ENCODE results near the gene ANKRD44.

Gene ANKRD44

GRCh38 chr2:196984903-196985302 lies 325.7 kb downstream of the ANKRD44 start:
- Histone ChIP-seq H4K20me1 (ENCODE audit: insufficient read depth, low read length) (no peaks in the 10 kb centered on the region), H2AFZ (ENCODE audit: low read depth, low read length) (no peak overlapping the region), H3K9ac (ENCODE audit: low read depth, low read length) (no peak overlapping the region), H3K9me3 (ENCODE audit: insufficient read depth, low read length, severe bottlenecking) (no peaks in the 10 kb centered on the region), H3K27ac (ENCODE audit: low read length) (no peak overlapping the region), H3K36me3 (ENCODE audit: insufficient read depth, low read length) (no peaks in the 10 kb centered on the region), H3K4me1 (ENCODE audit: insufficient read depth, low read length) (peaks cover 33% of the 10 kb centered on the region), H3K4me2 (ENCODE audit: insufficient read depth, low read length) (no peak overlapping the region), H3K79me2 (ENCODE audit: insufficient read depth, low read length) (no peaks in the 10 kb centered on the region), H3K4me3 (ENCODE audit: low read depth in 1 of 2, low read length in 2 of 2) (no peak overlapping the region), H3K27me3 (ENCODE audit: insufficient read depth, low read length, poor library complexity) (no peaks in the 10 kb centered on the region)
- DNase-seq (no peak), ATAC-seq (ENCODE audit: insufficient read depth, low read depth) (no peak)
- no peak for TF ChIP-seq EZH2 (IDR thresholded peaks at IDR 0.05; ENCODE audit: borderline replicate concordance, low read depth, low read length, severe bottlenecking)
- TF ChIP-seq, protein P1, sequence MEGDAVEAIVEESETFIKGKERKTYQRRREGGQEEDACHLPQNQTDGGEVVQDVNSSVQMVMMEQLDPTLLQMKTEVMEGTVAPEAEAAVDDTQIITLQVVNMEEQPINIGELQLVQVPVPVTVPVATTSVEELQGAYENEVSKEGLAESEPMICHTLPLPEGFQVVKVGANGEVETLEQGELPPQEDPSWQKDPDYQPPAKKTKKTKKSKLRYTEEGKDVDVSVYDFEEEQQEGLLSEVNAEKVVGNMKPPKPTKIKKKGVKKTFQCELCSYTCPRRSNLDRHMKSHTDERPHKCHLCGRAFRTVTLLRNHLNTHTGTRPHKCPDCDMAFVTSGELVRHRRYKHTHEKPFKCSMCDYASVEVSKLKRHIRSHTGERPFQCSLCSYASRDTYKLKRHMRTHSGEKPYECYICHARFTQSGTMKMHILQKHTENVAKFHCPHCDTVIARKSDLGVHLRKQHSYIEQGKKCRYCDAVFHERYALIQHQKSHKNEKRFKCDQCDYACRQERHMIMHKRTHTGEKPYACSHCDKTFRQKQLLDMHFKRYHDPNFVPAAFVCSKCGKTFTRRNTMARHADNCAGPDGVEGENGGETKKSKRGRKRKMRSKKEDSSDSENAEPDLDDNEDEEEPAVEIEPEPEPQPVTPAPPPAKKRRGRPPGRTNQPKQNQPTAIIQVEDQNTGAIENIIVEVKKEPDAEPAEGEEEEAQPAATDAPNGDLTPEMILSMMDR (IDR thresholded peaks at IDR 0.05; ENCODE audit: borderline replicate concordance, extremely low read depth, low read length, poor library complexity, severe bottlenecking) = no peak

DNA sequence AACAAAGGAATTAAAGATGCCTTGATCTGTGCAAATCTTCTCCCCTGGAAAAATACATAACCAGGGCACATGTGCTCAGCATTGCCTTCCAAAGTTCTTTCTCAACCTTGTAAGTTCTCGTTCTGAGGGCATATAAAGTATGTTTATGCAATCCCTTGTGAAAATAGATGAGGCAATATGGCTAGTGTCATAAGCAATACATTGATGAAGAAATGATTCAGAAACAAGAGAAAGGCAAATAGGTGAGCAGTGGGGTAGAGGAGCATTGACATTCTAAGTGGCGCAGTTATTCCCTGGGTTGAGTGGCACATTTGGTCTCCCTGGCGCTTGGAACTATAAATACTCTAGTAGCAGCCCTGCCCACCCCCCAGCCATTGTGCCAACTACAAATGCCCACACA lies 326.6 kb downstream of the ANKRD44 start:
- H3K79me2 ChIP-seq (ENCODE audit: insufficient read depth, low read length) = no peaks in the 10 kb centered on the region
- H3K9me3 ChIP-seq (ENCODE audit: insufficient read depth, low read length, severe bottlenecking) = no peaks in the 10 kb centered on the region
- ATAC-seq (ENCODE audit: insufficient read depth, low read depth) = no peak
- H2AFZ ChIP-seq (ENCODE audit: low read depth, low read length) = no peak overlapping the region
- H4K20me1 ChIP-seq (ENCODE audit: insufficient read depth, low read length) = no peaks in the 10 kb centered on the region
- H3K4me2 ChIP-seq (ENCODE audit: insufficient read depth, low read length) = no peak overlapping the region
- H3K9ac ChIP-seq (ENCODE audit: low read depth, low read length) = no peak overlapping the region
- no peak overlapping the region for H3K27ac ChIP-seq (ENCODE audit: low read length)
- H3K4me1 ChIP-seq (ENCODE audit: insufficient read depth, low read length) = peaks cover 23% of the 10 kb centered on the region
- TF ChIP-seq EZH2 (IDR thresholded peaks at IDR 0.05; ENCODE audit: borderline replicate concordance, low read depth, low read length, severe bottlenecking) = no peak
- TF ChIP-seq, protein P1 (IDR thresholded peaks at IDR 0.05; ENCODE audit: borderline replicate concordance, extremely low read depth, low read length, poor library complexity, severe bottlenecking) = no peak
- no peak overlapping the region for H3K4me3 ChIP-seq (ENCODE audit: low read depth in 1 of 2, low read length in 2 of 2)
- H3K36me3 ChIP-seq (ENCODE audit: insufficient read depth, low read length) = no peaks in the 10 kb centered on the region
- no peak for DNase-seq
- H3K27me3 ChIP-seq (ENCODE audit: insufficient read depth, low read length, poor library complexity) = no peaks in the 10 kb centered on the region

- H3K36me3 ChIP-seq (ENCODE audit: insufficient read depth, low read length) = no peaks in the 10 kb centered on the region
- DNase-seq (no peak), ATAC-seq (ENCODE audit: insufficient read depth, low read depth) (no peak)
- no peaks in the 10 kb centered on the region for H3K9me3 ChIP-seq (ENCODE audit: insufficient read depth, low read length, severe bottlenecking)
- H2AFZ ChIP-seq (ENCODE audit: low read depth, low read length) = no peak overlapping the region
- no peak overlapping the region for H3K27ac ChIP-seq (ENCODE audit: low read length)
- H3K27me3 ChIP-seq (ENCODE audit: insufficient read depth, low read length, poor library complexity) = no peaks in the 10 kb centered on the region
- H3K4me3 ChIP-seq (ENCODE audit: low read depth in 1 of 2, low read length in 2 of 2) = no peak overlapping the region
- no peaks in the 10 kb centered on the region for H3K79me2 ChIP-seq (ENCODE audit: insufficient read depth, low read length)
- H3K4me2 ChIP-seq (ENCODE audit: insufficient read depth, low read length) = no peak overlapping the region
- H3K4me1 ChIP-seq (ENCODE audit: insufficient read depth, low read length) = no peaks in the 10 kb centered on the region
- TF ChIP-seq, protein P1 (IDR thresholded peaks at IDR 0.05; ENCODE audit: borderline replicate concordance, extremely low read depth, low read length, poor library complexity, severe bottlenecking) = no peak
- no peak for TF ChIP-seq EZH2 (IDR thresholded peaks at IDR 0.05; ENCODE audit: borderline replicate concordance, low read depth, low read length, severe bottlenecking)
- H3K9ac ChIP-seq (ENCODE audit: low read depth, low read length) = no peak overlapping the region
- H4K20me1 ChIP-seq (ENCODE audit: insufficient read depth, low read length) = no peaks in the 10 kb centered on the region
These were observed 330.1 kb downstream of the ANKRD44 start for GRCh38 chr2:196980473-196980872.

DNA sequence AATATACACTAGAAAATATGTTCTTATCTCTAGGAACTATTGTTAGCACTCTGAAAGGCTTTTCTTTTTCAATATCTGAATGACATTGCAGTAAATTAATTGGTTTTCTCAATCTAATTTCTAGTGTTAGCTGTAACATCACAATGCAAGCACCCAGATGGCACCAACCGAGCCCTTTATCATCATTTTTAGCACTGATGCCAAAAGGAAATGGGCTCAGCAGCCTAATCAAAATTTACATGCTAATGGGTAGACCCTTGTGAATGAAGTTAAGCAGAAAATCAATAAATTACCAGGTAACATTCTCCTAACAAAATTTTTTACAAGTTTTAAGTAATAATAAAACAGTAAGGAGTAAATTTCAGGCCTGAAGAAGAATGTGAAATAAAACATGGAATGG lies 330.6 kb downstream of the ANKRD44 start:
- Histone ChIP-seq H3K4me1 (ENCODE audit: insufficient read depth, low read length) (no peaks in the 10 kb centered on the region), H2AFZ (ENCODE audit: low read depth, low read length) (no peak overlapping the region), H3K36me3 (ENCODE audit: insufficient read depth, low read length) (no peaks in the 10 kb centered on the region), H3K4me3 (ENCODE audit: low read depth in 1 of 2, low read length in 2 of 2) (no peak overlapping the region), H3K9me3 (ENCODE audit: insufficient read depth, low read length, severe bottlenecking) (no peaks in the 10 kb centered on the region), H3K27ac (ENCODE audit: low read length) (no peak overlapping the region), H3K9ac (ENCODE audit: low read depth, low read length) (no peak overlapping the region), H4K20me1 (ENCODE audit: insufficient read depth, low read length) (no peaks in the 10 kb centered on the region), H3K79me2 (ENCODE audit: insufficient read depth, low read length) (no peaks in the 10 kb centered on the region), H3K27me3 (ENCODE audit: insufficient read depth, low read length, poor library complexity) (no peaks in the 10 kb centered on the region), H3K4me2 (ENCODE audit: insufficient read depth, low read length) (no peak overlapping the region)
- TF ChIP-seq, protein P1 (IDR thresholded peaks at IDR 0.05; ENCODE audit: borderline replicate concordance, extremely low read depth, low read length, poor library complexity, severe bottlenecking) = no peak
- TF ChIP-seq EZH2 (IDR thresholded peaks at IDR 0.05; ENCODE audit: borderline replicate concordance, low read depth, low read length, severe bottlenecking) = no peak
- ATAC-seq (ENCODE audit: insufficient read depth, low read depth) = no peak
- DNase-seq = no peak
